Lower leg skin (tissue), 3 donors: ENCODE results near the gene MAPK8.

Source experiments
- POLR2A ChIP-seq, 2 donors: fragments of 450-650 bp; IDR thresholded peaks; one replicate each; pipeline ENCODE4 v1.6.1; 2016 to 2017; ENCODE audit warnings: antibody characterized with exemption in 2 of 2, mild to moderate bottlenecking in 1 of 2, moderate library complexity in 1 of 2
- TF ChIP-seq, protein P1 (sequence below), 3 donors: fragments of 450-650 bp; IDR thresholded peaks; one replicate each; pipeline ENCODE4 v1.5.1; 2016; ENCODE audit warnings: antibody characterized with exemption in 3 of 3, mild to moderate bottlenecking in 3 of 3, moderate library complexity in 2 of 3

DNA sequence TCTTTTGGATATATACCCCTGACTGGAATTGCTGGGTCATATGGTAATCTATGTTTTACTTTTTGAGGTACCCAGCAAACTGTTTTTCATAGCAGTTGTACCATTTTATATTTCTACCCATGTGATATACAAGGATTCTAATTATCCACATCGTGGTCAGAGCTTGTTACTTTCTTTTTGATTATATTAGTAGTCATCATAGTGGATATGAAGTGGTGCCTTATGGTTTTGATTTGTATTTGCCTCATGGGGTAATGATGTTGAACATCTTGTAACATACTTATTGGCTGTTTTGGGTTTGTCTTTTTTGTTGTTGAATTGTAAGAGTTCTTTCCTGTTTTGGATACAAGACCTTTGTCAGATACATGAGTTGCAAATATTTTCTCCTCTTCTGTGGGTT is 51.7 kb downstream of the MAPK8 start:
- TF ChIP-seq, protein P1, sequence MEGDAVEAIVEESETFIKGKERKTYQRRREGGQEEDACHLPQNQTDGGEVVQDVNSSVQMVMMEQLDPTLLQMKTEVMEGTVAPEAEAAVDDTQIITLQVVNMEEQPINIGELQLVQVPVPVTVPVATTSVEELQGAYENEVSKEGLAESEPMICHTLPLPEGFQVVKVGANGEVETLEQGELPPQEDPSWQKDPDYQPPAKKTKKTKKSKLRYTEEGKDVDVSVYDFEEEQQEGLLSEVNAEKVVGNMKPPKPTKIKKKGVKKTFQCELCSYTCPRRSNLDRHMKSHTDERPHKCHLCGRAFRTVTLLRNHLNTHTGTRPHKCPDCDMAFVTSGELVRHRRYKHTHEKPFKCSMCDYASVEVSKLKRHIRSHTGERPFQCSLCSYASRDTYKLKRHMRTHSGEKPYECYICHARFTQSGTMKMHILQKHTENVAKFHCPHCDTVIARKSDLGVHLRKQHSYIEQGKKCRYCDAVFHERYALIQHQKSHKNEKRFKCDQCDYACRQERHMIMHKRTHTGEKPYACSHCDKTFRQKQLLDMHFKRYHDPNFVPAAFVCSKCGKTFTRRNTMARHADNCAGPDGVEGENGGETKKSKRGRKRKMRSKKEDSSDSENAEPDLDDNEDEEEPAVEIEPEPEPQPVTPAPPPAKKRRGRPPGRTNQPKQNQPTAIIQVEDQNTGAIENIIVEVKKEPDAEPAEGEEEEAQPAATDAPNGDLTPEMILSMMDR (IDR thresholded peaks at IDR 0.05) = no peak
- TF ChIP-seq POLR2A (IDR thresholded peaks at IDR 0.05) = no peak
